Activated CD4-positive, alpha-beta T cell treated with anti-CD3 and anti-CD28 coated beads, Interleukin-10, Interleukin-2, amounts not matched to agents 100 ng/mL and 50 ng/mL, durations not matched to agents 16 hours and 8 hours (primary cell): Measurements from ENCODE around the gene MAPKAPK2.
A peak's percentile ranks its signal among the peaks of the same experiment; 100 is the strongest.

Source experiments
- DNase-seq: peaks from one replicate; pipeline ENCODE4 v3.0.0-alpha.2; 2020

Gene MAPKAPK2

GRCh38 chr1:206705726-206706297, 21.1 kb downstream of the MAPKAPK2 start:
- DNase-seq, result no peak

- peak; percentile 53 for DNase-seq
Measured at GRCh38 chr1:206706298-206706791, 21.6 kb downstream of the MAPKAPK2 start.

DNA sequence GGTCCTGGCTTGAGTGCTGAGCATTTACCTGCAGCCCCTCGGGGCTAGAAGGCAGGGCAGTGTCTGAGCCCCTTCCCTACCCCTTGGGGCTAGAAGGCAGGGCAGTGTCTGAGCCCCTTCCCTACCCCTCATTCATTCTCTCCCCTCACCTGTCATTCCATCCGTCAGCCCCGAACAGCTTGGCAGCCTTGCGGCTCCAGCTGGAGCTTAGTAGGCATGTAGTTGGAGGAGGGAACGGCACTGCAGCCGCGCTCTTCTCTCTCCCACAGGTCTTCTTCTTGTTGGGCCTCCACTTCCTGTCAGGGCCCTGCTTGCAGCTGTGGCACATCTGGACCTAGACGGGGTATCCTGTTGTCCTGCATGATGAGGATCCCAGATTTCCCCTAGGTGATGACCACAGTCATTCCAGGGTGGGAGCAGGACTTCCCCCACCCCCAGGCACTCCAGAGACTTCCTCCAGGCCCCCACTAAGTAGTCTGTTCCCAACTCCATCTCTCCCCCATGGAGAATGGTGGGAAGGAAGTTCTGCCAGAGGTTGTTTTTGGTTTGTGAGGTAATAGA, 22.2 kb downstream of the MAPKAPK2 start:
- DNase-seq, result no peak

- DNase-seq, result no peak
Measured at GRCh38 chr1:206708058-206708457, 23.4 kb downstream of the MAPKAPK2 start.

DNA sequence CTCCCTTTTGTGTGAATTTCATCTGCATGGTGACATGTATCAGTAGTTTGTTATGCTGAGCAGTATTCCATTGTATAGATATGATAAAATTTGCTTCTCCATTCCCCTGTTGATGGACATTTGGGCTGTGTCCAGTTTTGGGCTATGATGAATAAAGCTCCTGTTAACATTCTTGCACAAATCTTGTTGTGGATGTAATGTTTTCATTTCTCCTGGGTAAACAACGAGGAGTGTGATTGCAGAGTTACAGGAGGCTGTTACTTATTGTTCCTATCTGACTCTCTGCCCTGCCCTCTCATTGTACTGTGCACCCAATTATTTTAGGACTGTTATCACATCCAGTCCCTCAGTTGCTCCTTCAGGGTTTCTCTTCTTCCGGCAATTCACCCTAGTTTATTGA, 24.2 kb downstream of the MAPKAPK2 start:
- no peak for DNase-seq

DNA sequence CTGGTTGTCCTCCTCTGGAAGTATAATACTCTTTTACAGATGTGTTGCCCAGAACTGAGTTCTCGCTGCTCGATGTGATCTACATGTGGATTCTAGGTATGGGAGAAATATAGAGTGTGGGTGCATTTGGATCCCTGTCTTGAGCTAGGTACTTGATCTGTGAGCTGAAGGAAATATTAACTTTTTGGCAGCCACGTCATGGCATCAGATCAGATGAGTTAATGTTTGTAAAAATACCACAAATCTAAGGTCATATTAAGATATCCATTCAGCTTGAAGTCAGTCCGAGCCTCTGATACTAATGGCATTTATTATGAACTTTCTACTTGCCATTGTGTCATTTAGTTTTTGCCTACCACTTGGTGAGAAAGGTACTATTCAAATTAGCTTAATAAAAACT, 24.6 kb downstream of the MAPKAPK2 start:
- no peak for DNase-seq

GRCh38 chr1:206709772-206710459, 25.2 kb downstream of the MAPKAPK2 start:
- no peak for DNase-seq

DNA sequence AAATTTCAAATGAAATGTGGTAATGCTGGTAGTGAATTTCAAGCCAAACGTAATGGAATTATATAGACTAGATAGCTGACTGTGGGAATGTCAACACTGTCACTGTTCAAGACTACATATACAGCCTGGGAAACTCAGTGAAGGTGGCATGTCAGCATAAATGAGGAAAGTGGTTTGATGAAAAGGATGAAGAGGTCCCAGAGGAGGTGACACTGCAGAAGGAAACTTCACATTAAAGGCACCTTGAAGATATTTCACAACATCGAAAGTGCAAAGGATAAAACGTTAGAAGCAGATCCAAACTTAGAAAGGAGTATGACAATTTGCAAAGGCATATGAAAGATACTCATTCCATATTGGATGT, 25.7 kb downstream of the MAPKAPK2 start:
- no peak for DNase-seq

DNA sequence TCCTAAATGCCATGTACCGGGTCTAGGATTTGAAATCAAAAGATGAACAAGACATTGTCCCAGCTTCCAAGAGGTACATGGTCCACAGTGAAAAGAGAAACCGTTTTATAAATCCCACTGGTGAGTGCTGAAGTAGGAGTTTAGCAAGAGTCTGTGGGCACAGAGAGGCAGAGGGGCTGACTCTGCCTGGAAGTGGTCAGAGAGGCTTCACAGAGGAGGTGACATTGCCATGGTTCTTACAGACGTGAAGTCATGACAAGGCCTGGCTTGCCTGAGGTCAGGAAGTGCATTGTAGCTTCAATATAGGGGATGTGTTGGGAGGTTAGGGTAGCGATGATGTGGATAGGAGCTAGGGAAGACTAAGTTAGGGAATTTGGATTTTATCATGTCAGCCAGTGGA, 28.4 kb downstream of the MAPKAPK2 start:
- DNase-seq, result peak; percentile 57

GRCh38 chr1:206713910-206714312, 29.2 kb downstream of the MAPKAPK2 start:
- DNase-seq, result no peak

DNA sequence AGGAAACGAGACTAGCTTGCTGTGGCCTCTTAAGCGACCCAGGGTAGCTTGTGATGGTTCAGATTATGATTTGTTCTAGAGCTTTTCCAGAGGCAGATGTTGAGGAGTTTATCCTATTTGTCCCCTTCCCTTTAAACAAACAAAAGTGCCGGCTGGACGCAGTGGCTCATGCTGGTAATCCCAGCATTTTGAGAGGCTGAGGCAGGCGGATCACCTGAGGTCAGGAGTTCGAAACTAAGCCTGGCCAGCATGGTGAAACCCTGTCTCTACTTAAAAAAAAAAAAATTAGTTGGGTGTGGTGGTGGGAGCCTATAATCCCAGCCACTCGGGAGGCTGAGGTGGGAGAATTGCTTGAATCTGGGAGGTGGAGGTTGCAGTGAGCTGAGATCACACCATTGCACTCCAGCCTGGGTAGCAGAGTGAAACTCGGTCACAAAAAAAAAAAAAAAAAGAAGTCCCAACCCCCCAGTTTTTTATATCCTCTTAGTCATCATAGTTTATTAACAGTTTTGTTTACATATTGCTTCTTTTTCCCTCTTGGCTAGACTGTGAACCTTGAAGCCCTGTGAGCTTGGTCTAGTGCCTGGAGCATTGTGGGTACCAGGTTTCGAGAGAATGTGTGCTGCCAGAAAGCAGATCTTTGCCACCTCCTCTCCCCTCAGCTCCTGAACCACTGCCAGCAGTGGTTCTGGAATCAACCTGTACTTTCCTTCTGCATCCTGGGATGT, 29.8 kb downstream of the MAPKAPK2 start:
- no peak for DNase-seq

GRCh38 chr1:206715120-206715519, 30.4 kb downstream of the MAPKAPK2 start:
- no peak for DNase-seq

DNA sequence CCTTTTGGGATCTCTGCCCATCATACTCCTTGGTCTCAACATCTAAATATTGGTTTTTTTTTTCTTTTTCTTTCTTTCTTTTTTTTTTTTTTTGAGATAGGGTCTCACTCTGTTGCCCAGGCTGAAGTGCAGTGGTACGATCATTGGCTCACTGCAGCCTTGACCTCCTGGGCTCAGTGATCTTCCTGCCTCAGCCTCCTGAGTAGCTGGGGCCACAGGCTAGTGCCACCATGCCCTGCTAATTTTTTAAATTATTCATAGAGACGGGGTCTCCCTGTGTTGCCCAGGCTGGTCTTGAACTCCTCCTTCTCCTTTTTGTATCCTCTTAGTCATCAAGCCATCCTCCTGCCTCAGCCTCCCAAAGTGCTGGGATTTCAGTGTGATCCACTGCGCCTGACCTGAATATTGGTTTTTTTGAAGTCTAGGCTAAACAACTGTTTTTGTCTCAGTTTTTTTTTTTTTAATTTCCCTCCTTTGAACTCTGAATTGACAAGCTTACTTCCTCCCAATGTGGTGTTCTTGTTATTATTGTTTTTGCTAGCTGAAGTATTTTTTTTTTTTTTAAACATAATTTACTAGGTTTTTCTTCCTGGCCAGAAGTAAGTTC, 30.9 kb downstream of the MAPKAPK2 start:
- DNase-seq, result no peak

- no peak for DNase-seq
Measured at GRCh38 chr1:206716159-206716869, 31.6 kb downstream of the MAPKAPK2 start.

- DNase-seq, result peak; percentile 65
Measured at GRCh38 chr1:206716870-206717673, 32.4 kb downstream of the MAPKAPK2 start.

DNA sequence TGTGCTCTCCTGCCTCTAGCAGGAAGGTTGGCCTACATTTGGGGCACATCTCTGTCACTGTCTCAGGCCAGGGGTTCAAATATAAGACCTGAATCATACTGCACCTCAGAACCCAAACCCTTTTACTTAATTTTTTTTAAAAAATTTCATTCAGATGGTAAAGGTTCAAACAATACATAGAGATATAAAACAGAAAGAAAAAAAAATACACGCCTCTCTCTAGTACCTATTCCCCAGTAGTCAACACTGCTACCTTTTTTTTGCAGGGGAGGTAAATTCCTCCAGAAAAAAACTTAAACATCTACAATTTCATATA, 32.9 kb downstream of the MAPKAPK2 start:
- DNase-seq, result no peak

- DNase-seq, result no peak
Measured at GRCh38 chr1:206719169-206719839, 34.6 kb downstream of the MAPKAPK2 start.

GRCh38 chr1:206721454-206721853, 36.7 kb downstream of the MAPKAPK2 start:
- no peak for DNase-seq

- no peak for DNase-seq
Measured at GRCh38 chr1:206722751-206723461, 38.2 kb downstream of the MAPKAPK2 start.

- no peak for DNase-seq
Measured at GRCh38 chr1:206723462-206723804, 38.7 kb downstream of the MAPKAPK2 start.
